HG03460 (cell line): ENCODE results near the gene ACVR1B.

Source experiments
- ATAC-seq: cut with Tn5 transposase; IDR thresholded peaks from one replicate; pipeline ENCODE4 v1.9.1; 2021; ENCODE audit not compliant: unreplicated experiment

ACVR1B gene

DNA sequence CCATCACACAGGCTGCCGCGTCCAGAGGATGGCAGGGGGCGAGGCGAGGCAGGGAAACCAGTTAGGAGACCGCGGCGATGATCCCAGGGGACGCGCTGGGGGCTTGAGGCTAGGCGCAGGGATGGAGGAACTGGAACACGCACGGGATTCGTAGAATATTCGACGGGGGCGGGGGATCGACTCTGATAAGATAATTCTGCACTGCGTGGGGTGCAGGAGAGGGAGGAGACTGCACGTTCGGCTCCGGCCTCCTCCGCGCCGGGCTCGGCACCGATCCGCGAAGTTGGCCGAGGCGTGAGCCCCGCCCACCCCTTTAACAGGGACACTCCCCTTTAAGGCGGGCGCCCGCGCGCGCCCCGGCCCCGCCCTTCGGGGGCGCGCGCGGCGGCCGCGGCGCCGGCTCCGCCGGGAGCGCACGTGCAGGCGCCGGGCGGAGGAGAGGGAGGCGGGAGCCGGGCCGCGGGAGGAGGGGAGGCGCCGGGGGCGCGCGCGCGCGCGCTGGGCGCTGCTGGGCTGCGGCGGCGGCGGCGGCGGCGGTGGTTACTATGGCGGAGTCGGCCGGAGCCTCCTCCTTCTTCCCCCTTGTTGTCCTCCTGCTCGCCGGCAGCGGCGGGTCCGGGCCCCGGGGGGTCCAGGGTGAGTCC, at the start of gene ACVR1B:
Gene ACVR1B, plus strand, starts transcription at position 501 of the 644 bp plus-strand sequence. Its CDS starts 45 bp downstream, at position 546.
- ATAC-seq, result peak; percentile 76

DNA sequence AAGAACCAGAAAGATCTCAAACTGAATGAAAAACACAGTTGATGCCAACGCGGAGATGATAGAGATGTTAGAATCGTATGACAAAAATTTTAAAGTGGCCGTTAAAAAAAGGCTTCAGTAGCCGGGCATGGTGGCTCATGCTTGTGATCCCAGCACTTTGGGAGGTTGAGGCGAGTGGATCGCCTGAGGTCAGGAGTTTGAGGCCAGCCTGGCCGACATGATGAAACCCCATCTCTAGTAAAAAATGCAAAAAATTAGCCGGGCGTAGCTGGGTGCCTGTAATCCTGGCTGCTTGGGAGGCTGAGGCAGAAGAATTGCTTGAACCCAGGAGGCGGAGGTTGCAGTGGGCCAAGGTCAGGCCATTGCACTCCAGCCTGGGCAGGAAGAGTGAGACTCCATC, 49.6 kb upstream of the ACVR1B start:
- ATAC-seq, result no peak

DNA sequence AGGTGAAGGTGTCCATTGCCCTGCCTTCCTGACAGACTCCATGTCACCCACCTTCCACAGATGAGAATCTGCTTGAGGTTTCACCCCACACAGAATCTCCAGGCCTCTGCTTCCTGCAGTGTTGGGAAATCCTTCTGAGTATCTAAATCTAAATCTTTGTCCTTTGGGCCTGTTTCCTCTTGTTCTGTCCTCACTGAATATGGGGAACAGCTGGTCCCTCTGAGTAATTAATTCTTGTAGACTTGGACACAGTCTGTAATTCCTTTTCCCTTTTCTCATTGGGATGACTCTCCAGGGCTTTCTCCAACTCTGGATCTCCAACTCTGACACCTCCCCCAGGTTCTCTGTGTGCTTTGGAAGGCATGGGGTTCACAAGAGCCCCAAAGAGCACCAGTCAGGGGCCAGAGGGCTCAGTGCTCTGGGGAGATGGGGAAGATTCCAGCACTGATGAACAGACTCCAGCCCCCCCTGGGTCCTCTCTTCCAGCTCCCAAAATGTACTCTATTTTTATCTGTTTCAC, 46.5 kb upstream of the ACVR1B start:
- ATAC-seq, result no peak

DNA sequence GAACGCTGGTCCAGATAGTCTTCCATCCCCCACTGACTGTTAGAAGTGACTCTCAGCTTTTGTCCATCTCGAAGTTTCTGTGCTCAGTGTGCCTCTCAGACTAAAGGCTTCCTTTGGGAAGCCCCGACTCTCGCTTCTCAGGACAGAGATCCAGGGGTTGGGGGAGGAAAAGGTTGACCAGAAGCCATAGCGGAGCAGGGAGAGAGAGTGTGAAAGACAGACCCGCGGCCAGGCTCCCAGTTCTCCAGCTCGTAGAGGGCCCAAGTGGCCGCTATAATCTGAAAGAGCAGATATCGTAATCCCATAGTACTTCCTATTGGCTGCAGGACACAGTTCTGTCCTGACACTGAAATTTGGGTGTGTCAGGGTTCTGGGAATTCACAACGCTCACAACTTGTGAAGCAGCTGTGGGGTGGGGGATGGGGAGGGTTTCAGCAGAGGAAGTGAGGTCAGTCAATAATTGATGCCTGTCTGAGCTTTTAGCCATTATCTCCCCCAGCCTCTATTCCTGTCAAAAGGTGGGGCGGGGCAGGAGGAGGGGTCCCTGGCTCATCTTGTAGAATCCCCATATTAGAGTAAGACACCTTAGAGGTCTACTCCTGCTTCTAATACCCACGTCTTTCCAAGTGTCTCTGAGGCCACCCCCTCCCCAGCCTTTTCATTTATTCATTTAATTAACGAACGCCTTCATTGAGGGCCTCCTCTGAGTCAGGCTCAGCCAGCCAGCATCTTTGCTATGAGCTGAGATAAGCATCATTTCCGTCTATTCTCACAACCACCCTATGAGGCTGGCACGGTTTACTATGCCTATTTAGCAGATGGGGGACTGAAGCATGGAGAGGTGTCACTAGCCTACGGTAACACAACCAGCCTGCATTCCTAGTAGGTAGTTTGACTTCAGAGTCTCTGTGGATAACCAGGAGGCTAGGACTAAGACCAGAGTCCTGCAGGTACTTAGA, 45.7 kb upstream of the ACVR1B start:
- ATAC-seq, result no peak

DNA sequence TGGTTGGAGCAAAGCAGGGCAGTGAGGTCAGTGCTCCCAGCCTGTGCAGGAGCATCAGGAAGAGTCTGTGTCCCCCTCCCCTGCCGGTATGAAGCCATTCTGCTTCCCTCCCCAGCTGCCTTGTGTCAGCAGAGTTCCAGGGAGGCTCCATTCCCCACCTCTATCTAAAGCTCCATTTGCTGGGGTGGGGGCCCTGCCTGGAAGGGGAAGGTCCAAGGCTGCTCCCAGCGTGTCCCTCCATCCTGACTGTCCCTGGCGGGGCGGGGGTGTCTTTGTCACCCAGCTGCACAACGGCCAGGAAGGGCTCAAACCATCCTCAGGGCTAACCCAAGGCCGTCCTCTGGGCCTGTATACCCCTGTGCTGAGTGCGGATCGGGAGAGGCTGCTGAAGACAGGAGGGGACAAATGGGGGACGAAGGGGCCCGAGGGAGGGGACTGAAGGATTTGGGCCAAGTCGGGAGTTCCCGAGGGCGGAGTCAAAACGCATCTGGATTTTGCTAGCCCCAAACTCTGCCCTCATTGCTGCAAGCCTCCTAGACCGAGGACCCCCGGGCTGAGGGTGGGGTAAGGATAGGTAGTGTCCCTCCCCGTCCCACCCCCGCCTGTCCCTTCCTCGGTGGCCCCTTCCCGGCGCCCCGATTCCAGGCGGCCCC, 44.9 kb upstream of the ACVR1B start:
- ATAC-seq, result no peak

DNA sequence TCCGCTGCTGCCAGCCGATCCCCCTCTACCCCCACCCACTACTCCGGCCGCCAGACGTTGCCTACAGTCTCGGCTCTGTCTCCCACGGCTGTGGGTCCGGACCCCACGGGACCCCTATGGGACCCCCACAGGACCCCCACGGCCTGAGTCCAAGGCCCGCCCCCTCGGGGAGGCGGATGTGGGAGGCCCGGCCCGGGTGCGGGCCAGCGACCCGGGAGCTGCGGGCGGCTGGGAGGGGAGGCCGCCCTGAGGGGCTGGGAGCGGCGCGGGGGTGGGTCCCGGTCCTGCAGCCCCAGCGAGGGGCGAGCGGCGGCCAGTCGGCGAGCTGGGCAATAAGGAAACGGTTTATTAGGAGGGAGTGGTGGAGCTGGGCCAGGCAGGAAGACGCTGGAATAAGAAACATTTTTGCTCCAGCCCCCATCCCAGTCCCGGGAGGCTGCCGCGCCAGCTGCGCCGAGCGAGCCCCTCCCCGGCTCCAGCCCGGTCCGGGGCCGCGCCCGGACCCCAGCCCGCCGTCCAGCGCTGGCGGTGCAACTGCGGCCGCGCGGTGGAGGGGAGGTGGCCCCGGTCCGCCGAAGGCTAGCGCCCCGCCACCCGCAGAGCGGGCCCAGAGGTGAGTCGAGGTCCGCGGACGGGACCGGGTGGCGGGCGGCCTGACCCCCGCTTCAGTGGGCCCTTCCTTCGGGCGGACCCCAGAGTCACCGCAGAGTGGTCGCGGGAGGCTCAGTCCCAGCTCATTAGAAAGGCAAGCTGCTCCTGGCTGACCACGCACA, 44.2 kb upstream of the ACVR1B start, which contains the start of gene ACVRL1:
Gene ACVRL1, plus strand, starts transcription at position 422 of the 773 bp plus-strand sequence. CDS start 4,971 bp downstream, outside the sequence.
- ATAC-seq, result no peak

DNA sequence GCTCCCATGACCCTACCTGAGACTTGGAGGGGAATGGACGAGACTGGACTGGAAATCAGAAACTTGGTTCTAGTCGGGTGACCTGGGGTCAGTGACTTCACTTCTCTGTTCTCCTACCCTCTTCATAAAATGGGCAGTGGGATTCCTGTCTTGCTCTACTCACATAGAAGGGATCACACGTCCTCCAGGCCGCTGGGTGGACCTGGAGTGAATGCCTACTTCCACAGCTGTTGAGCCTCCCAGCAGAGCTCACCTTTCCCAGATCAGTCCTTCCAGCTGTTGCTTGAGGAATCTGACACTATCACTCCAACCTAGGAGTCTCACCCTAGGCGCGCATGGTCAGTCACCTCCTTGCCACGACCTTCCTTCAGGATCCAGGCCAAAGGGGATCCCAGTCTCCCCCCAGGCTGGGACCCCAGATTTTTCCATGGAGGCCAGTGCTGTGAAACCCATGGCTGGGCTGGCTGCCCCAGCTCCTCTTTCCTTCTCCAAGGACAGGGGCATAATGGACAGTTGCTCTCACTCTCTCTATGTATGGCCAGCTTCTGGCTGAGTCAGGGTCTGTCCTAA, 43.6 kb upstream of the ACVR1B start:
- no peak for ATAC-seq

DNA sequence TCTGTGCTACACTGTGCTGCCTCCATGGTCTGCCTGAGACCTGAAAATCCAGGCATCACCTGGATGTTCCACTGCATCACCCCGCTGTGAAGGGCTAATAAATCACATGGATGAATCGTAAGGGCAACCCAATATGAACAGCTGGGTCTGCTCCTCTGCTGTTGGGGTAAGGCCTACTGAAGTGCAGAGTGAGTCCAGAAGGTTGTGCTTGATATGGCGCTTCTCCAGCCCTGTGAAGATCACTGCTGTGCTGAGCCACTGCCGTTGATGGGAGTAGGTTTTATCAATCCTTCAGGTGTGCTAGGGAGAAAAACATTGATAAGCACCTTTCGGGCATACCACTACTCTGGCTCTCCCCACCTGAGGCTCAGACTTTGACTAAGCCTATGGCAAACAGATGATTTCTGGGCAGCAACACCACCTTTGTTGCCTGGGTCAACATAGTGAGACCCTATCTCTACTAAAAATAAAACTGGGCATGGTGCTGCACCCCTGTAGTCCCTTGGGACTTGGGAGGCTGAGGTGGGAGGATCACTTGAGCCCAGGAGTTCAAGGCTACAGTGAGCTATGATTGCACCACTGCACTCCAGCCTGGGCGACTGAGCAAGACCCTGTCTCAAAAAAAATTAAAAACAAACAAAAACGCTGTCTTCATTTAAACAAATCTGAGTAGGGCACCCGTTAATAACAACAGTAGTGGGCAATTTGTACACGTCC, 42.5 kb upstream of the ACVR1B start:
- no peak for ATAC-seq

DNA sequence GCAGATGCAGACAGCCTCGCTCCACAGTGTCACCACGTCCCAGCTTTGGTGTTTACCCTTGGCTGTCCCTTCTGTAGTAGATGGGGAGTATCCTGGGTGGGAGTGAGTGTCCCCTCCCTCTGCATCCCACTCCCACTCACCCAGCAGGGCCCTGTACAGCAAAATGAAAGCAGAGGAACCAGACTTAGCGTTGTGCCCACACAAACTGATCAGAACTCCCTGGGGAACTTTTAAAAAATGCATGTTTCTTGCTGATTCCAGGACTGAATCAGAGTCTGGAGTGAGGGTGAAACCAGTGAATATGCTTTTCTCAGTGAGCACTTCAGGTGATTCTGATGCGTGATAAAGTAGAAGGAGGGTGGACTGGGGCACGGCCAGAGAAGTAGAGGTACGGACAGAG, 41.3 kb upstream of the ACVR1B start:
- ATAC-seq, result no peak

DNA sequence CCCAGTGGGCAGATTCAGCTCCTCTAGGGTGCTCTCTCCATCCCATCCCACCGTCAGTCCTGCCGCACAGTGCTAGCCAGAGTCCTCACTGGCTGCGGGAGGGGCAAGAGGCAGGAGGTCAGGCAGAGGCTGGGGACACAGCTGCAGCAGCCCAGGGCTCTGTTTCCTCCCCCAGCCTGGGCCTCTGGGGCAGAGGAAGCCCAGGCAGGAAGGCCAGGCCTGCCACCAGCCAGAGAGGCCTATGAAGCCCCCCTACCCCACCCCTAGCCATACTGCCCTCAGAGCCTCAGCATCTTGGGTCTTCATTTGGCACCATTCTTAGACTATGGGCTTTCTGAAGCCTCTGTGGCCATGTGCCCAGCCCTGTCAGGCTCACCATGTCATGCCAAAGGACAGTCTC, 40.8 kb upstream of the ACVR1B start:
- ATAC-seq, result no peak

DNA sequence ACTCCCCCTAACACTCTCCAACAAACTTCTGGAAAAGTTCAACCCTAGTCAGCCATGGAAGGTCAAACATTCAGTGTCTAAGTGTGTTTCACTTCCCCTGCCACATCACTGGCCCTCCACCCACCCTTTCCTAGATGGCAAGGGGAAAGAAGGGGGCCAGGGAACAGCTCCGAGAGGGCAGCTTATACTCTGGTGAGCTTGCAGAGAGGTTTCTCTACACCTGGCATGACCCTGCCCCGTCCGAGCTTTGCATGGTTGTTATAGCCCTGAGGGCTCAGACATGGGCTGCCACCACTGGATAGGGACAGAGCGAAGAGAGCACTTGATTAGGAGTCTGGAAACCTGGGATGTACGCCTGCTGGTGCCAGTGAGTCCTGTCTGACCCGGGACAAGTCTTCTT, 40.2 kb upstream of the ACVR1B start:
- ATAC-seq, result no peak

DNA sequence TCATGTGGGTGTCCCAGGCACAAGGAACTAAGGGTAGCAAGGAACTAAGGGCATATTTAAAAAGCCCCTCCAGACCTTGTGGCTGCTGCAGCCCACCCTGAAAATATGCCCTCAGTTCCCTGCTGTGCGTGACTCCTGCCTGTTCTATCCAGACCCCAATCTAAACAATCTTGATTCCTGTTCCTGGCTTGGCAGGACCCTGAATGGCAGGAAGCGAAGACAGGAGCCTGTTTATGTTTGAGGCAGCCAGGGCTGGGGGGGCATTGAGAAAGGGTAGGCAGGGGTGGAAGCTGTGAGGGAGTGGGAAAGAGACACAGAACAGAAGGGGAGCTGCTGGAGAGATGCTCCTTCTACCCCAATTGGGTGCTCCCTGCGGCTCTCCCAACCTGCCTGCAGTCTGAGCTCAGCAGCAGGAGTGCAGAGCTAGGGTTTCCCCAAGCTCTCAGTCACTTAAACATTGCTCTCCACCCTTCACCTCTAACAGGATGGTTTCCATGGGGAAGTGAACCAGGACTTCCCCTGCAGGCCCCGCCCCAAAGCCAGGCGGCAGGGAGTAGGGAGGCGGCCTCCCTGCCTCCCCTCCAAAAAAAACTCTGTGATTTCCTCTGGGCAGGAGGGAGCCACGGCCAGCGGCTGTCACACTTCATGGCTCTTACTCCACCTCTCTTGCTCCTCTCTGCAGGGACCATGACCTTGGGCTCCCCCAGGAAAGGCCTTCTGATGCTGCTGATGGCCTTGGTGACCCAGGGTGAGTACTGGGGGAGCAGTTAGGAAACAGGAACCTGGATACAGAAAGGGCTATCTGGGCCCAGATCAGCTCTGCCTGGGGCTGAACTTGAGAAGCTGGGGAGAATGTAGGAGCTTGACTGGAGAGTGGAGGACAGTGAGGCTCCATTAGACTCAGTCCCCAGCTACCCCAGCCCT, 39.4 kb upstream of the ACVR1B start:
- no peak for ATAC-seq

DNA sequence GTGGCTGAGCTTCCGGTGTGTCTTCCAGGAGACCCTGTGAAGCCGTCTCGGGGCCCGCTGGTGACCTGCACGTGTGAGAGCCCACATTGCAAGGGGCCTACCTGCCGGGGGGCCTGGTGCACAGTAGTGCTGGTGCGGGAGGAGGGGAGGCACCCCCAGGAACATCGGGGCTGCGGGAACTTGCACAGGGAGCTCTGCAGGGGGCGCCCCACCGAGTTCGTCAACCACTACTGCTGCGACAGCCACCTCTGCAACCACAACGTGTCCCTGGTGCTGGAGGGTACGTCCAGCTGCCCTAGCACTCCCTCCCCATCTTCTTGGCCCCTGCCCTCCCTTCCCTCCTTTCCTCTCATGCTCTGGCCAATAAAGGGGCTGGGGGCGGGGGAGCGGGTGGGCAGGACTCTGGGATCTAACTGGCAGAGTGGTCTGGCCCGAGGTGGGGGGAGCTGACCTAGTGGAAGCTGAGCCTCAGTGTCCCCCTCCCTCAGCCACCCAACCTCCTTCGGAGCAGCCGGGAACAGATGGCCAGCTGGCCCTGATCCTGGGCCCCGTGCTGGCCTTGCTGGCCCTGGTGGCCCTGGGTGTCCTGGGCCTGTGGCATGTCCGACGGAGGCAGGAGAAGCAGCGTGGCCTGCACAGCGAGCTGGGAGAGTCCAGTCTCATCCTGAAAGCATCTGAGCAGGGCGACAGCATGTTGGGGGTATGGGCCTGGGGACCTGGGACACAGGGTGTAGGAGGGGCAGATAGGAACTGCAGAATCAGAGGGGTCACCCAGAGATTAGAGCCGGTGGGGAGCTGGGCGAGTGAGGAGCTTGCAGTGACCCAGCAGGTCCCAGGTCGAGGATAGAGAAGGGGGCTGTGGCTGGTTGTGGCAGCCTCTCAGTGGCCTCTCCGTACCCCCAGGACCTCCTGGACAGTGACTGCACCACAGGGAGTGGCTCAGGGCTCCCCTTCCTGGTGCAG, 38.1 kb upstream of the ACVR1B start:
- no peak for ATAC-seq

DNA sequence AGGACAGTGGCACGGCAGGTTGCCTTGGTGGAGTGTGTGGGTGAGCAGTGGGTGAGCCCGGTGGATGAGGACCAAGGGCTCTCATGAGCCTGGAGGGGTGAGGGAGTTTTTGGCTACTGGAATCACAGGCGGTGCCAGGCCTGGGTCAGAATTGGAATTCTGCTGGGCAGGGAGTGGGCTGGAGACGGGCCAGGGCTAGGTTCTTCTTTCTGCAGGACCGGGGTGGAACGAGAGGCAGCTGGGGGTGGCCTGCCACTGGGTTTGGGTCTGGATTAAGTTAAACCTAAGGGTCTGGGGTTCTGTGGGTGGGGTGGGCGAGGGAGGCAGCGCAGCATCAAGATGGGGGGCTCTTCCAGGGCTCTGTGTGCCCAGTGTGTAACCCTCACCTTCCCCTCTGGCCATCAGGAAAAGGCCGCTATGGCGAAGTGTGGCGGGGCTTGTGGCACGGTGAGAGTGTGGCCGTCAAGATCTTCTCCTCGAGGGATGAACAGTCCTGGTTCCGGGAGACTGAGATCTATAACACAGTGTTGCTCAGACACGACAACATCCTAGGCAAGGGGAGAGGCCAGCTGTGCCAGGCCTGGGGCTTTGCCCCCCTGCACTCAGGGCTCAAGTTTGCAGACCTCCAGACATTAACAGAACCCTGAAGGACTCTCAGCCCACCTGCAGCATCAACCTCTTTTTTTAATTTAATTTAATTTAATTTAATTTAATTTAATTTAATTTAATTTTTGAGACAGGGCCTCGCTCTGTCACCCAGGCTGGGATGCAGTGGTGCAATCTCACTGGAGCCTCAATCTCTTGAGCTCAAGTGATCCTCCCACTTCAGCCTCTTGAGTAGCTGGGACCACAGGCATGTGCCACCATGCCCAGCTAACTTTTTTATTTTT, 37.2 kb upstream of the ACVR1B start:
- no peak for ATAC-seq

DNA sequence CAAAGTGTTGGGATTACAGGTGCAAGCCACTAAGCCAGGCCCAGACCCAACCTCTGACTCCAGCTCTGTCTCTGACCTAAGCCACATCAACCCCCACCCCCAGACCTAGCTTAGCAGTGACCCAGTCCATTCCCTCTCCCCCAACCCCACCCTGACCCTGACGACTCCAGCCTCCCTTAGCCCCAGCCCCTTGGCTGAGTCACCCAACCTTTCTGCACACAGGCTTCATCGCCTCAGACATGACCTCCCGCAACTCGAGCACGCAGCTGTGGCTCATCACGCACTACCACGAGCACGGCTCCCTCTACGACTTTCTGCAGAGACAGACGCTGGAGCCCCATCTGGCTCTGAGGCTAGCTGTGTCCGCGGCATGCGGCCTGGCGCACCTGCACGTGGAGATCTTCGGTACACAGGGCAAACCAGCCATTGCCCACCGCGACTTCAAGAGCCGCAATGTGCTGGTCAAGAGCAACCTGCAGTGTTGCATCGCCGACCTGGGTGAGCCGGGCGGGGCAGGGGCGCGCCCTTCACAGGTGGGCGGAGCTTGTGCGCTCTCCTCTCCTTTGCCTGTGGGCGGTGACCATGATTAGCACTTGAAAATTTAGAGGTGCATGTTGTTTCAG, 36.4 kb upstream of the ACVR1B start:
- no peak for ATAC-seq

DNA sequence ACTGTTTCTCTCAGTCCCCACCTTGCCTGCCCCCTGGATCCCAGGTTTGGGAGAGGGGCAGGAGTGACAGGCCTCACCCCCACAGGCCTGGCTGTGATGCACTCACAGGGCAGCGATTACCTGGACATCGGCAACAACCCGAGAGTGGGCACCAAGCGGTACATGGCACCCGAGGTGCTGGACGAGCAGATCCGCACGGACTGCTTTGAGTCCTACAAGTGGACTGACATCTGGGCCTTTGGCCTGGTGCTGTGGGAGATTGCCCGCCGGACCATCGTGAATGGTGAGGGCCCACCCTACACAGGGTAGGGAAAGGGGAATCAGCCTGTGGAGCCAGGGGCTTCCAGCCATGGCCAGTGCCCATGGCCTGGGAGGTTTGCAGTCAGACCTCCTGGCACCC, 35.5 kb upstream of the ACVR1B start:
- no peak for ATAC-seq
